ENCODE measurements around the gene RAET1E. TPM values are rescaled to one million over a fixed set of nuclear protein-coding genes. Genes with fewer than 3 reads are reported as not detected.

RAET1E gene
- total and polyA plus RNA-seq, 9 of the 15 experiments (the other 6 are each of a cell fraction or from before 2014, with no cell fraction given): not detected

GRCh38 chr6:149867876-149868640 lies 29.9 kb downstream of the RAET1E start (continued):
- TF ChIP-seq ZBTB17 (CRISPR knock-in tag; IDR thresholded peaks at IDR 0.05): no peak
- TF ChIP-seq, protein P1, sequence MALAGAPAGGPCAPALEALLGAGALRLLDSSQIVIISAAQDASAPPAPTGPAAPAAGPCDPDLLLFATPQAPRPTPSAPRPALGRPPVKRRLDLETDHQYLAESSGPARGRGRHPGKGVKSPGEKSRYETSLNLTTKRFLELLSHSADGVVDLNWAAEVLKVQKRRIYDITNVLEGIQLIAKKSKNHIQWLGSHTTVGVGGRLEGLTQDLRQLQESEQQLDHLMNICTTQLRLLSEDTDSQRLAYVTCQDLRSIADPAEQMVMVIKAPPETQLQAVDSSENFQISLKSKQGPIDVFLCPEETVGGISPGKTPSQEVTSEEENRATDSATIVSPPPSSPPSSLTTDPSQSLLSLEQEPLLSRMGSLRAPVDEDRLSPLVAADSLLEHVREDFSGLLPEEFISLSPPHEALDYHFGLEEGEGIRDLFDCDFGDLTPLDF (CRISPR knock-in tag; IDR thresholded peaks at IDR 0.05): no peak
- no peak for TF ChIP-seq DIDO1 (tag; IDR thresholded peaks at IDR 0.05; ENCODE audit: low read depth)
- TF ChIP-seq FOXJ2 (tag; IDR thresholded peaks at IDR 0.05): no peak
- peak; percentile 83 for TF ChIP-seq DPF2 (IDR thresholded peaks at IDR 0.05)
- TF ChIP-seq L3MBTL2 (IDR thresholded peaks at IDR 0.05): no peak
- TF ChIP-seq POLR2A (conservative IDR thresholded peaks at IDR 0.05): no peak
- TF ChIP-seq ZBTB7A (IDR thresholded peaks at IDR 0.05; ENCODE audit: borderline replicate concordance, control insufficient read depth, low read depth, low read length): no peak
- 0 out of 2 replicates have a peak, but pooled peaks have one; percentile 2 for TF ChIP-seq CBFA2T2 (conservative IDR thresholded peaks at IDR 0.05)
- TF ChIP-seq RBM34 (IDR thresholded peaks at IDR 0.05; ENCODE audit: borderline replicate concordance, insufficient read depth, low read length): no peak
- TF ChIP-seq CREBBP (IDR thresholded peaks at IDR 0.05; ENCODE audit: low read depth, low read length): no peak
- TF ChIP-seq KDM5B (IDR thresholded peaks at IDR 0.05; ENCODE audit: insufficient replicate concordance, low read depth, low read length): no peak
- TF ChIP-seq MAFG (tag; conservative IDR thresholded peaks at IDR 0.05): peak; percentile 100
- no peak for TF ChIP-seq MYC (IDR thresholded peaks at IDR 0.05; ENCODE audit: low read depth, low read length)
- TF ChIP-seq MYC (CRISPR knock-in tag; IDR thresholded peaks at IDR 0.05; ENCODE audit: borderline replicate concordance, low read depth): no peak
- TF ChIP-seq HNRNPL (IDR thresholded peaks at IDR 0.05; ENCODE audit: low read depth, low read length): no peak
- TF ChIP-seq FOXO4 (CRISPR knock-in tag; IDR thresholded peaks at IDR 0.05): no peak
- no peak for TF ChIP-seq EWSR1 (IDR thresholded peaks at IDR 0.05; ENCODE audit: borderline replicate concordance, low read depth, partially characterized antibody)
- no peak for TF ChIP-seq ZNF263 (CRISPR knock-in tag; IDR thresholded peaks at IDR 0.05; ENCODE audit: borderline replicate concordance)
- no peak for TF ChIP-seq ASH1L (IDR thresholded peaks at IDR 0.05; ENCODE audit: borderline replicate concordance, low read depth, partially characterized antibody)
- TF ChIP-seq ZNF316 (IDR thresholded peaks at IDR 0.05): peak; percentile 100
- no peak for TF ChIP-seq ZBTB33 (CRISPR knock-in tag; IDR thresholded peaks at IDR 0.05)
- TF ChIP-seq IRF9 (tag; IDR thresholded peaks at IDR 0.05): no peak
- no peak for TF ChIP-seq DDX20 (tag; IDR thresholded peaks at IDR 0.05; ENCODE audit: low read depth)
- no peak for TF ChIP-seq NFIX (CRISPR knock-in tag; IDR thresholded peaks at IDR 0.05; ENCODE audit: low read depth)

All from K562 (cell line).